Hepatocyte (in vitro differentiated cells): ENCODE data around the gene ATIC. TPM values are rescaled to one million over a fixed set of nuclear protein-coding genes. Genes with fewer than 3 reads are reported as not detected.

Experiments used
- DNase-seq: peaks from one replicate; pipeline ENCODE4 v3.0.0-alpha.2; 2016; ENCODE audit warnings: low spot score
- H2AFZ ChIP-seq: fragments of 200-600 bp; sonication (generic); 2 replicates; pipeline ENCODE4 v1.6.0; 2016; ENCODE audit warnings: antibody characterized with exemption, mild to moderate bottlenecking
- H3K27ac ChIP-seq: fragments of 200-600 bp; sonication (generic); 2 replicates; pipeline ENCODE4 v1.5.1; 2016; ENCODE audit warnings: mild to moderate bottlenecking
- H3K27me3 ChIP-seq: fragments of 200-600 bp; sonication (generic); 2 replicates; pipeline ENCODE4 v1.6.1; 2016
- H3K36me3 ChIP-seq: fragments of 200-600 bp; sonication (generic); replicated peaks from 2 replicates; pipeline ENCODE4 v1.5.1; 2016; ENCODE audit warnings: low read depth; ENCODE audit not compliant: insufficient read depth
- H3K4me1 ChIP-seq: fragments of 200-600 bp; sonication (generic); 2 replicates; pipeline ENCODE4 v1.5.1; 2016; ENCODE audit warnings: mild to moderate bottlenecking, moderate library complexity; ENCODE audit not compliant: insufficient read depth
- H3K4me2 ChIP-seq: fragments of 200-600 bp; sonication (generic); 2 replicates; pipeline ENCODE4 v1.6.0; 2016
- H3K4me3 ChIP-seq: fragments of 200-600 bp; sonication (generic); 2 replicates; pipeline ENCODE4 v1.5.1; 2016; ENCODE audit warnings: mild to moderate bottlenecking
- H3K79me2 ChIP-seq: fragments of 200-600 bp; sonication (generic); 2 replicates; pipeline ENCODE4 v1.6.0; 2017; ENCODE audit warnings: mild to moderate bottlenecking
- H3K9me2 ChIP-seq: fragments of 200-600 bp; sonication (generic); replicated peaks from 2 replicates; pipeline ENCODE4 v1.6.0; 2017; ENCODE audit warnings: mild to moderate bottlenecking; ENCODE audit not compliant: insufficient read depth
- H3K9me3 ChIP-seq: fragments of 200-600 bp; sonication (generic); 2 replicates; pipeline ENCODE4 v1.5.1; 2016; ENCODE audit warnings: low read depth, mild to moderate bottlenecking
- H4K20me1 ChIP-seq: fragments of 200-600 bp; sonication (generic); 2 replicates; pipeline ENCODE4 v1.6.0; 2016; ENCODE audit warnings: mild to moderate bottlenecking; ENCODE audit not compliant: insufficient read depth, poor library complexity, severe bottlenecking
- CTCF ChIP-seq: fragments of 200-600 bp; sonication (generic); IDR thresholded peaks from 2 replicates; pipeline ENCODE4 v1.5.1; 2016; ENCODE audit warnings: antibody characterized with exemption, mild to moderate bottlenecking; ENCODE audit not compliant: poor library complexity
- EZH2 ChIP-seq: fragments of 200-600 bp; sonication (generic); IDR thresholded peaks from 2 replicates; pipeline ENCODE4 v1.6.1; 2016; ENCODE audit warnings: antibody characterized with exemption, mild to moderate bottlenecking, borderline replicate concordance
- EZH2phosphoT487 ChIP-seq: fragments of 200-600 bp; sonication (generic); IDR thresholded peaks from one replicate; pipeline ENCODE4 v1.6.1; 2018; ENCODE audit warnings: antibody characterized with exemption, mild to moderate bottlenecking, low read depth, moderate library complexity; ENCODE audit not compliant: unreplicated experiment, severe bottlenecking
- WGBS: methylation state at CpG from one replicate; pipeline ENCODE4 v1.1.6; 2016; ENCODE audit warnings: low lambda C conversion rate; ENCODE audit errors: missing lambda C conversion rate; 5-methylcytosine and 5-hydroxymethylcytosine counted together
- polyA plus RNA-seq: library from polyadenylated mRNA; unstranded; fragments of >200 nt; fragmentation: Nextera tagmentation; extraction: Ambion mirVana; gene quantifications from 2 replicates; pipeline ENCODE4 v1.2.1, GENCODE V29; 2016
- total RNA-seq: library from RNA; depleted of rRNA; stranded (reverse); fragments of >200 nt; gene quantifications from 2 replicates; pipeline ENCODE4 v1.2.3, GENCODE V29; 2014

ATIC gene
- total and polyA plus RNA-seq, 2 experiments from 2014 or later: 19.6 to 82.7 TPM

DNA sequence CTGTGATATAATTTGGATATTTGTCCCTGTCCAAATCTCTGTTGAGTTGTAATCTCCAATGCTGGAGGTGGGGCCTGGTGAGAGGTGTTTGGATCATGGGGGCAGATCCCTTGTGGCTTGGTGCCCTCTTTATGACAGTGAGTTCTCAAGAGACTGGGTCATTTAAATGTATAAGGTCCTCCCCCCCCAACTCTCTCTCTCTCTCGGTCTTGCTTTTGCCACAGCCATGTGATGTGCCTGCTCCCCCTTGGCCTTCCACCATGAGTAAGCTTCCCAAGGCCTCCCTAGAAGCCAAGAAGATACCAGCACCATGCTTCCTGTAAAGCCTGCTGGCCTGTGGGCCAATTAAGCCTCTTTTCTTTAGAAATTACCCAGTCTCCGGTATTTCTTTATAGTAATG is 65.4 kb downstream of the ATIC start:
- Histone ChIP-seq H3K4me2 (no peak overlapping the region), H3K36me3 (peaks cover 20% of the 10 kb centered on the region), H3K27ac (no peak overlapping the region), H3K4me1 (no peaks in the 10 kb centered on the region), H3K9me2 (no peaks in the 10 kb centered on the region), H4K20me1 (no peaks in the 10 kb centered on the region), H3K9me3 (no peaks in the 10 kb centered on the region), H2AFZ (no peak overlapping the region), H3K79me2 (no peaks in the 10 kb centered on the region), H3K27me3 (no peaks in the 10 kb centered on the region), H3K4me3 (no peak overlapping the region)
- no peak for DNase-seq
- 98% methylated on average over 2 of the region's 2 CpGs for WGBS
- TF ChIP-seq CTCF (no peak), EZH2phosphoT487 (no peak), EZH2 (no peak)

- no peak for TF ChIP-seq EZH2phosphoT487
- no peak for TF ChIP-seq CTCF
- H3K4me3 ChIP-seq: no peak overlapping the region
- no peaks in the 10 kb centered on the region for H4K20me1 ChIP-seq
- H3K36me3 ChIP-seq: peaks cover 20% of the 10 kb centered on the region
- H3K27me3 ChIP-seq: no peaks in the 10 kb centered on the region
- no peaks in the 10 kb centered on the region for H3K9me2 ChIP-seq
- H3K4me2 ChIP-seq: no peak overlapping the region
- no peaks in the 10 kb centered on the region for H3K4me1 ChIP-seq
- no peaks in the 10 kb centered on the region for H3K79me2 ChIP-seq
- DNase-seq: no peak
- H3K9me3 ChIP-seq: no peaks in the 10 kb centered on the region
- no peak overlapping the region for H3K27ac ChIP-seq
- H2AFZ ChIP-seq: no peak overlapping the region
- WGBS: 97% methylated on average over 3 of the region's 3 CpGs
These were observed 66.2 kb downstream of the ATIC start for GRCh38 chr2:215378045-215378444.

GRCh38 chr2:215379039-215379438 is 67.2 kb downstream of the ATIC start:
- Histone ChIP-seq H3K27ac (no peak overlapping the region), H3K36me3 (peaks cover 20% of the 10 kb centered on the region), H3K4me2 (no peak overlapping the region), H3K79me2 (no peaks in the 10 kb centered on the region), H3K9me2 (no peaks in the 10 kb centered on the region), H4K20me1 (no peaks in the 10 kb centered on the region), H3K27me3 (no peaks in the 10 kb centered on the region), H3K9me3 (no peaks in the 10 kb centered on the region), H3K4me1 (no peaks in the 10 kb centered on the region), H3K4me3 (no peak overlapping the region), H2AFZ (no peak overlapping the region)
- no peak for TF ChIP-seq EZH2phosphoT487
- TF ChIP-seq CTCF: no peak
- TF ChIP-seq EZH2: no peak
- WGBS: 93% methylated on average over 7 of the region's 7 CpGs
- DNase-seq: no peak

DNA sequence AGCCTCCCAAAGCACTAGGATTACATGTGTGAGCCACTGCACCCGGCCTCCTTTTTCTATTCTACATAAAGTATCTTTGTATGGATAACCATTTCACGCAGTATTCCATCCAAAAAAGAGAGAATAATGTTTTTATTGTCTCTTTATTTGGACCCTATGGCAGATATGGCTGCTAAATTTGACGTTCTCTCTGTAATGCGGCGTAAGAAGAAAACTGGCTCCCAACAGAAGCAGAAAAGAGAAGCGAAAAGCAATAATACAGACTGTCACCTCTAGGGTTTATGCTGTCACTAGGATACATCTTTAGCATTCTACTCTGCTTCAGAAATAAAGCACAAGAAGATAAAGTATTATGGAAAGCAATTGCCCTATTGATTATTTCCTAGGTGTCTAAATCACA is 68.1 kb downstream of the ATIC start:
- Histone ChIP-seq H3K4me2 (no peak overlapping the region), H3K79me2 (no peaks in the 10 kb centered on the region), H3K9me2 (no peaks in the 10 kb centered on the region), H3K27ac (no peak overlapping the region), H2AFZ (no peak overlapping the region), H3K27me3 (no peaks in the 10 kb centered on the region), H3K9me3 (no peaks in the 10 kb centered on the region), H3K4me3 (no peak overlapping the region), H4K20me1 (no peaks in the 10 kb centered on the region), H3K4me1 (no peaks in the 10 kb centered on the region), H3K36me3 (peaks cover 23% of the 10 kb centered on the region)
- TF ChIP-seq EZH2 (no peak), CTCF (no peak), EZH2phosphoT487 (no peak)
- no peak for DNase-seq
- WGBS: 97% methylated on average over 6 of the region's 6 CpGs
